Measurements from ENCODE around the gene DBP.
A peak's percentile ranks its signal among the peaks of the same experiment; 100 is the strongest.

The DBP gene

DNA sequence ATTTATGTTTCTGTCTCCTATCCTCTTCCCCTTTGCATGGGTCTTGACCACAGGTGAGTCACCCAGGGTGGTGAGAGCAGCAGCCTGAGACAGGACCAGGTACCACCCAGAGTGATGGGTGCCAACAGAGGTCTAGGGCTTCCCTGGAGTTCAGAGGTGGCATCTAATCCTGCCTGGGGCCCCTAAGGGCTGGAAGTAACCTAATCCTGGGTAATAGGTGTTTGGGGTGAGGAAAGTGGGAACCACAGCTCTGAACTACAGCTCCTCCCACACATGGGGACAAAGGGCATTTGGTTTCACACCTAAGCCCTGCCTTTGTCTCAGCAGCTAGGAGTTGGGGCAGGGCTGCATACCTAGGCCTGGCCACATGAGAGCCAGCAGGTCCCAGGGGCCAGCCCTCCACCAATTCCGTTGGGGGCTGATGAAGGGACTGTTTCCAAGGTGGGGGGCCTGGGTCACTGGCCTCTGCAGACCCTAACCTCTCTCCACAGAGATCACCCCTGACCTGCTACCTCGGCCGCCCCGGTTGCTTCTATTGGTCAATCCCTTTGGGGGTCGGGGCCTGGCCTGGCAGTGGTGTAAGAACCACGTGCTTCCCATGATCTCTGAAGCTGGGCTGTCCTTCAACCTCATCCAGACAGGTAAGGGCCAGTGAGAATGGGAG, 9.8 kb downstream of the DBP start:
- no peak for FAIRE-seq

DNA sequence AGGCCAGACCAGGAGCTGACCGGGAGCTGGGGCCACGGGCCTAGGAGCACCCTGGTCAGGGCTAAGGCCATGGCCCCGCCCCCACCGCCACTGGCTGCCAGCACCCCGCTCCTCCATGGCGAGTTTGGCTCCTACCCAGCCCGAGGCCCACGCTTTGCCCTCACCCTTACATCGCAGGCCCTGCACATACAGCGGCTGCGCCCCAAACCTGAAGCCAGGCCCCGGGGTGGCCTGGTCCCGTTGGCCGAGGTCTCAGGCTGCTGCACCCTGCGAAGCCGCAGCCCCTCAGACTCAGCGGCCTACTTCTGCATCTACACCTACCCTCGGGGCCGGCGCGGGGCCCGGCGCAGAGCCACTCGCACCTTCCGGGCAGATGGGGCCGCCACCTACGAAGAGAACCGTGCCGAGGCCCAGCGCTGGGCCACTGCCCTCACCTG, 11.3 kb downstream of the DBP start:
- FAIRE-seq: no peak

DNA sequence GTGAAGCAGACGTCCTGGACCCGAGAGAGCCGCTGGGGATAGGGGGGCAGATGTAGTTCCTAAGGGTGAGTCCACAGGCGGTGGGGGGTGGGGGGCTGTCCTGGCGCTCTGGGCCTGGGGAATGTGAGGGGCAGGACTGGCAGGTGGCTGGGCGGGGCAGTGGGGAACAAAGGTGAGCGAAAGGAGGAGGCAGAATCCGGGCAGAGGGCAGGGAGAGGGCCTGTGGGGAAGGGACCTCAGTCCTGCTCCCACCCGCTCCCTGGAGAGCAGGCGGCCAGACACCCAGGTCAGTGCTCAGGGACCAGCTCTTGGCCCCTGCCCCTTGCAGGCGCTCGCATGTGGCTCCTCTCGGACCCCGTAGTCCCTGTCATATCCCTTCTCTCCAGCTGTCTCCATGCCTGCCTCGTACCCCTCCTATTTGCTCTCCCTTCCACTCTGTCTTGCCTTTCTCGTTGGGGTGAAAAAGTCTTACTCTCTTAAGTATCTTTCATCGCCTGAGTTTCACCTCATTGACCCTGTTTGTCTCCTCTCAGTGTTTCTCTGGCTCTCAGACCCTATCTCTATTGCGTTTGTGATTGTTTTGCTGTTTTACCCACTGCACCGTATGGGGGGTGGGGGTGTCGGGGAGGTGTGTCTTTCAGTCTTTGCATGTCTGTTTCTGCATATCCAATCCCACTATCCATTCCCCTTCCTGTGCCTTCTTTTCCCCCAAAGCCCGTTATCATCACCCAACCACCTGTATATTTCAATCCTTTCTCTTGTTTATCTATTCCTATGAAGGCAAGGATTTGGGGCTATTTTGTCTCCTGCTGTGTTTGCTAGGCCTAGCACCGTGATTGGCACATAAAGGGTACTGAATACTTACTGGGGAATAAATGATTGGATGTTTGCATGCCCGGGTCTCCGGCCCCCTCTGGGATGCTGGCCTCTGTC, 12.1 kb downstream of the DBP start:
- FAIRE-seq: no peak

DNA sequence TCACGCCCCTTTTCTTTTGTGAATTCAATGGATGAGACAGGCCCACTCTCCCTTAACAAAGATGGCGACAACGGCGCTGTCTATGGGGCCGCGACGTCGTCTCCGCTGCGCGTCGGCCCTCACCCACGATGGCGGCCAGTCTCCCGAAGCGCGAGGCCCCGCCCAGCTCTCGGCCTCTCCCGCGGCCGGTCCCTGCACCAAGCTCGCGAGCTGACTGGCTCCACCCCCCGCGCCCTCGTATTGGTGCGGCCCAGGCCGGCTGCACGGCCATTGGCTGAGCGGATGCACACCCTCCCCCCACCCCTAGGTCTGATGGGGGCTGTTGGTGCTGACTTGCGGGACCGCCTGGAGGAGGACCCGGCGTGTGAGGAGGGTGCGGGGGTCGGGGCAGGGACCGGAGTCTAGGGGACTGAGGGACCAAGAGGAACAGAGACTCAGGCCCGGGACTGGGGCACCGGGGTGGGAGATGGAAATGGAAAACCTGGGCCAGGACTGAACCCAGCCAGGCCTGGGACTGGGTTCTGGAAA, 13.0 kb downstream of the DBP start:
- FAIRE-seq: peak; percentile 96

GRCh38 chr19:48623556-48624066, 13.6 kb downstream of the DBP start:
- FAIRE-seq: no peak

DNA sequence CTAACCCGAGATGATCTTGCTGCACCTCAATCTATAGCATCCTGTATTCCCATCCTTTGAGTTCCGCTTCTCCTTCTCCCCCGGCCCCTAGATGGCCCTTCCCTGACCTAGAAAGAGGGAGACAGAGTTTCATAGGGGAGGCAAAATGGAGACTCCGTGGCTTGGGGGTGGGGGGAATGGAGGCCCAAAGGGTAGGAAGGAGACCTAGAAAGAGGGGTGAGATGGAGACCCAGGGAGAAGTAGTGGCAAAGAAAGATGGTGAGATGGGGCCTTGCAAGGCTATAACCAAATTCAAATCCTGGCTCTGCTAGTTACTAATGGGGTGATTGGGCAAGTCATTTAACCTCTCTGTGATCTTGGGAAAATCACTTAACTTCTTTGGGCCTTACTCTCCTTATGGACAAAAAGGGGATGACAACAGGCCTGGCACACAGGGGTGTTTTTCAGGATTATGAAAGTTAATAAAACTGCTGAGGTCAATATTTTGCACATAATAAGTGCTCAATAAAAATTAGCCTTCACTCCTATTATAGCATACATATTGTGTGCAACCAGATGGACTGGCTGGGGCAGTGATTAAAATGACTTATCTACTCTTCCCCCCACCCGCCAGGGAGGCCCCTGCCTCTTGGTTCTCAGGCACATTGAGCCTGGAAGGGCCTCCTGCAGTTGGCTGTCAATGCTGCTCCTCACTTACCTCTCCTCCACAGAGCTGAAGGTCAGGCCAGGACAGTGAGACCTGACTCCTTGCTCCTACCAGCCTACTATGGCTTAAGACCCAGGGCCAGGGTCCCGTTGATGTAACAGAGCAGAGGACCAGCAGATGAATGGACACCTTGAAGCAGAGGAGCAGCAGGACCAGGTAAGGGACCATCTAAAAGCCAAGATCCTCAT, 17.2 kb downstream of the DBP start:
- FAIRE-seq: no peak

GRCh38 chr19:48618916-48619691, 18.1 kb downstream of the DBP start, which contains the start of the genes RPL18 and SPHK2:
Gene RPL18 (minus strand): TSS chr19:48619178. CDS start chr19:48619143, 35 bp downstream.
Gene SPHK2 (plus strand): TSS chr19:48619506. CDS start chr19:48620515, 1,009 bp downstream.
- peak; percentile 98 for FAIRE-seq

GRCh38 chr19:48618278-48618915, 18.8 kb downstream of the DBP start:
- FAIRE-seq: no peak

DNA sequence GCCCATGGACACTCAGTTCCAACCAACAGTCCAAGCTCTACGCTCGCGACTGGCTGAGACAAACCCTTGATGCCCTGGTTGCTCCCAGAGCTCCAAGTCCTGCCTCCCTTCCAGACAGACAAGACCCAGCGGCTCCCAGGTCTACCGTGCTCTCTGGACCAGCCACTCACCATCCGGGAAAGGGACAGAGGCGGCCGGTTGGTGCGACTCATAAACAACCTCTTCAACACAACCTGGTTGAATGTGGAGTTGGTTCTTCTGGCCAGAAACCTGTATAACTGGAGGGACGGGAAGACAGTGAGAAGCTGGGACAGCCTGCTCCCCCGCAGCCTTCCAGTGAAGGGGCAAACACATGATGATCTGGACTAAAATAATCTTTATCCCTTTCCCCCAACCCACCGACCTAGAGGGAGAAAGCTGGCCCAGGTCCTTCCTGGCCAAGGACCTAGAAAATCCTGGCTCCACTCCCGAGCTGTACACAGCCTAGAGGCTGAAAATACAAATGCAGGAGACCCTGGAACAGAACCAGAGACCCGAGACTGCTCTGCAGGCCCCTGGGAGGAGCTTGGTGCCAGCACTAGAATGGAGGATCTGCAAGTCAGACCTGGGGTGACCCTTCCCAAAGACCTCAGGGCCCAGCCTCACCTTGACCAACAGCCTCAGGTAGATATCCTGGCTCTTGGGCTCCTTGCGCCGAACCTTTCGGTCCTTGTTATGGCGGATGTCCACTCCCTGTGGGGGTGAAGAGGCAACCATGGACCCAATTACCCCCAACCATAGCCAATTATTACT, 19.8 kb downstream of the DBP start:
- FAIRE-seq: no peak

- FAIRE-seq: no peak
These were observed 20.6 kb downstream of the DBP start for GRCh38 chr19:48616491-48617056.

- FAIRE-seq: no peak
These were observed 21.1 kb downstream of the DBP start for GRCh38 chr19:48616041-48616436.

- FAIRE-seq: no peak
These were observed 21.7 kb downstream of the DBP start for GRCh38 chr19:48615231-48616040.

DNA sequence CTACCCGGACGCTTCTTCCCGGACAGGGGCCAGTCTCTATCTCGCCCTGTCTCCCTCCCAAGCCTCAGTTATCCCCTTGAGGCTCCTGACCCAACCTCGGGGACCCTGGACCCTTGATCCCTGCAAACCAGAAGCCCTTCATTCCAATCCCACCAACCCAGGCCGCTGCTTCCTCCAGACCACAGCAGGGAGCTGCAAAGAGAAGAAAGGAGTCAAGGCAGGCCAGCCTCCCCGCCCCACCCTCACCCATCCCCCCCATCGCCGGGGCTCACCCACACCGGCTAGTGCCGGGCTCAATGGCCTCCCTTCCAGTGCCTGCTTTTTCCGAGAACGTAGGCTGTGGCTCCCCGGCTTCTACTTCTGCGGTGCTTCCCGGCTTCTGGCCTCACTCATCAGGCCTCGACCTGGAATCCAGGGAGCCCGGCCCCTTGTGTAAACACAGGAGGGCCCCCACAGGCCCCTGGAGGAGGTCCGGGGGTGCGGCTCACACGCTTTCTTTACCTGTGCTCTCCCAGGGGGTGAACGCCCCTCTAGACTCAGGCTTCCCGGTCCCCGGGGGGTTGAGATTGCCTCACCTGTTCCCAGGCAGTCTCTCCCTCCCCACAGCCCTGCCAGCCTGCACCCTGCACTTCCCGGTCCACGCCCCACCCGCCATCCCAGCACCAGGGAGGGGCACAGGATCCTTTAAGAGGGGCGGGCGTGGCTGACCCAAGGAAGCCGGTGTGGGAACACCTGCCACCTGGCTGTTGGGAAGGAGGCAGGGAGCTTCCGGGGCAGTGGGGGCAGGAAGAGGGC, 22.5 kb downstream of the DBP start, which contains the start of gene FAM83E:
FAM83E (minus strand) TSS at position 641 of the 795 bp plus-strand sequence. CDS start 1,704 bp downstream, outside the sequence.
- FAIRE-seq: peak; percentile 34

- FAIRE-seq: no peak
These were observed 23.2 kb downstream of the DBP start for GRCh38 chr19:48613852-48614435.

DNA sequence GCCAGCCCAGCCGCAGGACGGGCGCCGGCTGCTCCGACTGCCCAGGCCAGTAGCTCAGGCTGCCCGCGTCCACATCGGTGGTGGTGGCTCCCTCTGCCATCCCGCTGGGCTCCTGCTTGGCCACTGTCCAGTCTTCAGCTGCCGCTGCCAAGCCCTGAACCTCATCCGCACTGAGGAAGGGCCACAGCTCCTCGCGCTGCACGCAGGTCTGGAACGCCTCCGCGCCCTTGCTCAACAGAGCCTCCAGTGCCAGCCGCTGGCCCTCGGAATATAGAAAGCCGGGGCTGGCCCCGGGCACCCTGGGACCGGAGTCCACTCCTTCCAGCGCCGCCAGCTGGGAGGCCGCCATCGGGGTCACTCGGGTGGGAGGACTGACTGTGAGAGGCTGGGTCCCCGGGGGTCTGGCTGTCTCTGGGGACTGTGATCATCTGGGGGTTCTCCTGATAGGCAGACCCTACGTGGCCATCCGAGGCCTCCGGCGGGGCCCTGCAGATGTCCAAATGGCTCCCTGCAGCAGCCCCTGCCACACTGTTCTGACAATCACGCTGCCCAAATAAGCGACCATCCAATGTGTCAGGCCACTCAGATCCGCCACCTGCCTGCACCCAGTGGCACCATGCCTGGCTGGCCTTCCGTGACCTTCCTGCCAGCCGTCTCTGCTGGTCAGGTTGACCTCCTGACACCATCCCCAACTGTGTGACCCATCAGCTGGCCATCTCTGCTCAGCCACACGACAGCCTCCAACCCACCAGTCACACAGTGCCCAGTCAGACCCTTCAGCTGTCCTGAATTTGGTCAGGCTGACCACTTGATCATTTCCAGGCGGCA, 23.9 kb downstream of the DBP start:
- no peak for FAIRE-seq

DNA sequence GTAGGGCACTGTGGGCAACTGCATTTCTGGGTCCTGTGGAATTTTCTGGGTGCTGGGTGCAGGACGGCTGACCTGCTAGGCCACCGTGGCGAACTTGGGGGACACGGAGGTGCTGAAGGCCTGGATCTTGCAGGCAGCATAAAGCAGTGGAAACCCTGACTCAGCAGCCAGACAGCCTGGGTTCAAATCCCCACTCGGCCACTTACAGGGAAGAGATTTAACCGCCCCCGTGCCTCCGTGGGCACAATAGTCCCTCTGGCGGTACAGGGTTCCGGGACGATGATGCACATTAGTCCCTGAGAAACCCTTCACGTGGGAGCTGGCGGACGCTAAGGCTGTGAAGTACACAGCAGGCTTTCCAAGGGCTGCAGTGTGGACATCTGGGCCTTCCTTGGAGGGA, 25.3 kb downstream of the DBP start:
- no peak for FAIRE-seq
